Gastroesophageal sphincter (tissue), 3 donors: Measurements from ENCODE around the gene CASTOR2.
"Not testable (repeated sequence)": the region's sequence is repeated elsewhere in the genome, so short reads cannot be mapped to it uniquely, and the experiment has no call there.

ENCODE experiments used
- CTCF ChIP-seq, 4 experiments: fragments of 200-600 bp in 2 of 4; fragments of 450-650 bp in 2 of 4; sonication (generic) in 1 of 4; IDR thresholded peaks; one replicate each; pipeline ENCODE4 v1.5.1; 2017 to 2019; ENCODE audit warnings: antibody characterized with exemption in 4 of 4, mild to moderate bottlenecking in 2 of 4, moderate library complexity in 2 of 4
- POLR2A ChIP-seq, 2 donors: fragments of 450-650 bp; IDR thresholded peaks; one replicate each; pipeline ENCODE4 v1.6.1; 2017; ENCODE audit warnings: antibody characterized with exemption in 2 of 2, mild to moderate bottlenecking in 2 of 2, moderate library complexity in 1 of 2

DNA sequence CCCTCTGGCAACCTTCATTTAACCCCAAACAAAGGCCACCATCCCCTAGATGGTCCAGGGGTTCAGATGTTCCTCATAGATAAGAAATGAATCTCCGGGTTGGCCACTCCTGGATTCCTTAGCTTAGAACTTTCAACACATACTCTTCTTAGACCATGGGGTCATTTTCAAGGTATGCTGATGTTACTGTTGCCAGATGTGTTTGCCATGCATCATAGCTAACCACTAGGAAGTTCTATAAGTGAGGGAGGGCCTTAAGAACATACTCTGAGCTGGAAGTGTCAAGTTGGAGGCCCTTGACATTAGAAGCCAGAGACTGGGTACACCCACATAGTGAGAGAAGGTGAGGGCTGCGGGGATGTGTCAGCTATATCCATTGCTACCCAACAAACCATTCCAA lies 6.2 kb upstream of the CASTOR2 start:
- not testable (repeated sequence) for TF ChIP-seq CTCF, POLR2A (IDR thresholded peaks at IDR 0.05)
